ENCODE measurements around the gene CBX3. TPM values are rescaled to one million over a fixed set of nuclear protein-coding genes. Genes with fewer than 3 reads are reported as not detected.
"Not testable (repeated sequence)": the region's sequence is repeated elsewhere in the genome, so short reads cannot be mapped to it uniquely, and the experiment has no call there.

Gene CBX3
- total RNA-seq, 4 donors from 2014 or later, result 42.0 to 60.1 (median 48.8) TPM

- TF ChIP-seq POLR2A (IDR thresholded peaks at IDR 0.05), result no peak
- no peak for TF ChIP-seq CTCF (IDR thresholded peaks at IDR 0.05 in 4 of 5, conservative IDR thresholded peaks at IDR 0.05 in 1 of 5)
- intact Hi-C loops (cut with DNase I; ENCODE audit: low total_unique reads) (no loop called here), in situ Hi-C loops (cut with MboI; ENCODE audit: low sequenced_read_pairs in 4 of 4) (no loop called here)
- H3K27ac ChIP-seq, result no peak overlapping the region
- DNase-seq, result no peak
- no peak for ATAC-seq
- no peaks in the 10 kb centered on the region for H3K9me3 ChIP-seq
- H3K4me1 ChIP-seq, result no peaks in the 10 kb centered on the region
- no peaks in the 10 kb centered on the region for H3K27me3 ChIP-seq
- H3K36me3 ChIP-seq, result peaks cover 0 to 64% of the 10 kb centered on the region in 2 donors
- no peak overlapping the region for H3K4me3 ChIP-seq
These were observed 30.9 kb upstream of the CBX3 start for GRCh38 chr7:26170663-26171062.

DNA sequence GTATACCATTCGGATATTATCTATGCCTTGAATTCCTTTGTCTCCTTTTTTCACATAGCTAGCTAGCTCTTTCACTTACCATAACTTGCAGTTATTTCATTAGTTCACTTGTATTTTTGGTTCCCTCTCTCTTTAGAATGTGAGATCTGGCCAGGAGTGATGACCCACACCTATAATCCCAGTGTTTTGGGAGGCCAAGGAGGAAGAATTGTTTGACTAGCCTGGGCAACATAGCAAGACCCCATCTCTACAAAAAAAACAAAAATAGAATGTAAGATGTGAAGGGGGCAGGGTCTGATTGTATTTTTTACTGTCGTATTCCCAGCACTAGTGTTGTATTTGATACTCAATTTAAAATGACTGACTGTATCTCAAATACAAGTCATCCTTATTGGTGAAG, 29.9 kb upstream of the CBX3 start:
- Histone ChIP-seq H3K27me3 (no peaks in the 10 kb centered on the region), H3K36me3 (peaks cover 0 to 64% of the 10 kb centered on the region in 2 donors), H3K4me3 (no peak overlapping the region), H3K9me3 (no peaks in the 10 kb centered on the region), H3K4me1 (no peaks in the 10 kb centered on the region), H3K27ac (no peak overlapping the region)
- no peak for ATAC-seq
- intact Hi-C loops (cut with DNase I; ENCODE audit: low total_unique reads) (no loop called here), in situ Hi-C loops (cut with MboI; ENCODE audit: low sequenced_read_pairs in 4 of 4) (no loop called here)
- TF ChIP-seq CTCF (IDR thresholded peaks at IDR 0.05 in 4 of 5, conservative IDR thresholded peaks at IDR 0.05 in 1 of 5), result no peak
- TF ChIP-seq POLR2A (IDR thresholded peaks at IDR 0.05), result no peak
- DNase-seq, result no peak

DNA sequence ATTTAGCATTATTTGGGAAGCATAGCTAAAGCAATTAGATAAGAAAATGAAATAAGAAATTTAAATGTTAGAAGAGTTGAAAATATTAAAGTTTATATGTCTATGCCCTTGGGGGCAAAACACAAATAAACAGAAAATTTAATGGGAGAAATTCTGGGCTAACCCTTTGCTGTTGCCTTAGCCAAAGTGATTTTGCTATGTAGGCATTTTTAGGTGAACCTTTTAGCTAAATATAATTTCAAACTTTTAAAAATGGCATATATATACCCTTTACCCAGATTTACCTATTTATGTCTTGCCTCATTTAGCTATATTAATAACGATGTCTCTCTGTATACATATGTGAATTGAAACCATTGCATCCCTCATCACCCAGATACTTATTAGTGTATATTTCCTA, 29.5 kb upstream of the CBX3 start:
- Histone ChIP-seq H3K4me3 (no peak overlapping the region), H3K27me3 (no peaks in the 10 kb centered on the region), H3K9me3 (no peaks in the 10 kb centered on the region), H3K27ac (no peak overlapping the region), H3K36me3 (peaks cover 0 to 64% of the 10 kb centered on the region in 2 donors), H3K4me1 (no peaks in the 10 kb centered on the region)
- intact Hi-C loops (cut with DNase I; ENCODE audit: low total_unique reads), result no loop called here
- TF ChIP-seq CTCF (IDR thresholded peaks at IDR 0.05 in 4 of 5, conservative IDR thresholded peaks at IDR 0.05 in 1 of 5) (no peak), POLR2A (IDR thresholded peaks at IDR 0.05) (no peak)
- DNase-seq, result no peak
- in situ Hi-C loops (cut with MboI; ENCODE audit: low sequenced_read_pairs in 4 of 4), result no loop called here
- no peak for ATAC-seq

DNA sequence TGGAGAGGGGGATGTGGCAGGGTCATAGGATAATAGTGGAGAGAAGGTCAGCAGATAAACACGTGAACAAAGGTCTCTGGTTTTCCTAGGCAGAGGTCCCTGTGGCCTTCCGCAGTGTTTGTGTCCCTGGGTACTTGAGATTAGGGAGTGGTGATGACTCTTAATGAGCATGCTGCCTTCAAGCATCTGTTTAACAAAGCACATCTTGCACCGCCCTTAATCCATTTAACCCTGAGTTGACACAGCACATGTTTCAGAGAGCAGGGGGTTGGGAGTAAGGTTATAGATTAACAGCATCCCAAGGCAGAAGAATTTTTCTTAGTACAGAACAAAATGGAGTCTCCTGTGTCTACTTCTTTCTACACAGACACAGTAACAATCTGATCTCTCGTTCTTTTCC, 25.6 kb upstream of the CBX3 start:
- H3K4me3 ChIP-seq; ATAC-seq; intact Hi-C loops (cut with DNase I; ENCODE audit: low total_unique reads); DNase-seq; H3K27me3 ChIP-seq; H3K4me1 ChIP-seq; H3K9me3 ChIP-seq; H3K27ac ChIP-seq: not testable (repeated sequence)
- H3K36me3 ChIP-seq, result peaks cover 0 to 30% of the 10 kb centered on the region in 2 donors
- in situ Hi-C loops (cut with MboI; ENCODE audit: low sequenced_read_pairs in 4 of 4), result loop anchor here in 2 of 4 donors (25.0 kb wide), 2 partner anchors 314 to 1011 kb away; partner anchors contain the start of gene HOXA11 (in 2 of the 2)

DNA sequence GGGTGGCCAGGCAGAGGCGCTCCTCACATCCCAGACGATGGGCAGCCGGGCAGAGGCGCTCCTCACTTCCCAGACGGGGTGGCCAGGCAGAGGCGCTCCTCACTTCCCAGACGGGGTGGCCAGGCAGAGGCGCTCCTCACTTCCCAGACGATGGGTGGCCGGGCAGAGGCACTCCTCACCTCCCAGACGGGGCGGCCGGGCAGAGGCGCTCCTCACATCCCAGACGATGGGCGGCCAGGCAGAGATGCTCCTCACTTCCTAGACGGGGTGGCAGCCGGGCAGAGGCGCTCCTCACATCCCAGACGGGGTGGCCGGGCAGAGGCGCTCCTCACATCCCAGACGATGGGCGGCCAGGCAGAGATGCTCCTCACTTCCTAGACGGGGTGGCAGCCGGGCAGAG, 24.8 kb upstream of the CBX3 start:
- DNase-seq; intact Hi-C loops (cut with DNase I; ENCODE audit: low total_unique reads): not testable (repeated sequence)
- in situ Hi-C loops (cut with MboI; ENCODE audit: low sequenced_read_pairs in 4 of 4), result loop anchor here in 2 of 4 donors (25.0 kb wide), 2 partner anchors 314 to 1011 kb away; partner anchors contain the start of gene HOXA11 (in 2 of the 2)

GRCh38 chr7:26177269-26177668, 24.3 kb upstream of the CBX3 start:
- H3K4me3 ChIP-seq; H3K27ac ChIP-seq; DNase-seq; ATAC-seq; H3K9me3 ChIP-seq; intact Hi-C loops (cut with DNase I; ENCODE audit: low total_unique reads); H3K27me3 ChIP-seq; H3K4me1 ChIP-seq: not testable (repeated sequence)
- peaks cover 0 to 18% of the 10 kb centered on the region in 2 donors for H3K36me3 ChIP-seq
- in situ Hi-C loops (cut with MboI; ENCODE audit: low sequenced_read_pairs in 4 of 4), result loop anchor here in 2 of 4 donors (25.0 kb wide), 2 partner anchors 315 to 1010 kb away; partner anchors contain the start of gene HOXA11 (in 2 of the 2)

More for the DNA sequence above, 24.8 kb upstream of the CBX3 start:
- ATAC-seq, H3K27me3 ChIP-seq, H3K27ac ChIP-seq, H3K9me3 ChIP-seq, H3K4me1 ChIP-seq, H3K4me3 ChIP-seq: not testable (repeated sequence)
- peaks cover 0 to 22% of the 10 kb centered on the region in 2 donors for H3K36me3 ChIP-seq
